OCI-M2 (cell line): Measurements from ENCODE around the gene PTRH1.

Source experiments
- DNase-seq: peaks from one replicate; lab custom pipeline; 2025; ENCODE audit not compliant: unreplicated experiment; lab: John Stamatoyannopoulos, UW

The PTRH1 gene

GRCh38 chr9:127667127-127667844 is 48.2 kb downstream of the PTRH1 start:
- DNase-seq, result no peak

- DNase-seq, result no peak
Measured at GRCh38 chr9:127664678-127665507, 50.6 kb downstream of the PTRH1 start.

- DNase-seq, result no peak
Measured at GRCh38 chr9:127664324-127664677, 51.2 kb downstream of the PTRH1 start.
